ENCODE results near the gene CAPRIN1.

GRCh38 chr11:34126959-34127848 lies 75.7 kb downstream of the CAPRIN1 start:
- TF ChIP-seq CTCF (conservative IDR thresholded peaks at IDR 0.05; ENCODE audit: low read length) (no peak), EZH2phosphoT487 (IDR thresholded peaks at IDR 0.05; ENCODE audit: borderline replicate concordance) (no peak)
